G401 (cell line): ENCODE measurements around the gene CENPX. TPM values are rescaled to one million over a fixed set of nuclear protein-coding genes. Genes with fewer than 3 reads are reported as not detected.

Experiments
- DNase-seq: peaks from one replicate; pipeline ENCODE4 v3.0.0-alpha.2; 2015; ENCODE audit warnings: low spot score
- in situ Hi-C: cut with HindIII; loops from 2 replicates; pipeline ENCODE4 v1.10.0; 2016; ENCODE audit warnings: low sequenced_read_pairs, mixed read lengths
- total RNA-seq: library from RNA; depleted of rRNA; stranded (reverse); fragments of >200 nt; shearing (Covaris generic); gene quantifications from 2 replicates; pipeline ENCODE4 v1.2.3, GENCODE V29; 2014

The CENPX gene
- total RNA-seq, 1 experiment from 2014 or later: 57.8 TPM

DNA sequence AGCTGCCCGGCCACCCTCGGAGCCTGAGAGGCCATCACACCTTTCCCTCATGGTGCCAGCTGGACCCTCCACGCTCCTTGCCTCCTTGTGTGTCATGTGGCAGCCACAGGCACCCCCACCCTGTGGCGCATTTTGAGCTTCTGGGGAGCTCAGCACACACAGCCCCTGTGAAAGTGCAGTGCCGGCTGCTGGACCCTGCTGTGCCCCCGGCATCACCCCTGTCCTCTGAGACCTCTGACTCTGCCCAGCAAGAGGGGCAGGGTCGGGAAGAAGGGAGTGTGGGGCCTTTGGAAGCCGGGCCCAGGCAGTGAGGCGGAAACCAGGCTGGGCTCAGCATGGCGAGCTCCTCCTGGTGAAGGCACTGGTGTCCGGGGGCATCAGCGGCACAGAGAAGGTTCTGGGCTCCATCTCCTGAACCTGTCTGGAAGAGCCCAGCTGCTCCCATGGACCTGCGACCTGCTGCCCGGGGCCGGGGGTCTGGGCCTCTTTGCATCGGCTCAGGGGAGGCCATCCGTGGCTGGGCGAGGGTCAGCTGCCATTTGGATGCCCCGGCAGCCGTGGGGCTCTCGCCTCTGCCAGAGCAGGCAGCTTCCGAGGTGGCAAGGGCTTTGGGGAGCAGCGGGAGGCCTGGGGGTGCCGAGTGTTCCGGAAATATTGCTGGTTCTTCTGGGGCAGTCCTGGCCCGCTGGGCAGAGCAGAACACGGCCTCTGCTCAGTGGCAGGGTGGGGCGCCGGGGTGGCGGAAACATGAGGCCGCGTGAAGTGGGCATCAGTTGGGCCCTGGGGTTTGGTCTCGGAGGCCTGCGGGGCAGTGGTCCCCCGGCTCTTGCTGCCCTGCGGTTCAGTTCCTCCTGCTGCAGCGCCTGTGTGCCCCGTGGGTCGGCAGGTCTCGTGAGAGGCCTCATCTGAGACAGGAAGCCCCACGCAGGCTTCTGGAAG lies 17.9 kb downstream of the CENPX start:
- in situ Hi-C loops: no loop called here
- DNase-seq: no peak

DNA sequence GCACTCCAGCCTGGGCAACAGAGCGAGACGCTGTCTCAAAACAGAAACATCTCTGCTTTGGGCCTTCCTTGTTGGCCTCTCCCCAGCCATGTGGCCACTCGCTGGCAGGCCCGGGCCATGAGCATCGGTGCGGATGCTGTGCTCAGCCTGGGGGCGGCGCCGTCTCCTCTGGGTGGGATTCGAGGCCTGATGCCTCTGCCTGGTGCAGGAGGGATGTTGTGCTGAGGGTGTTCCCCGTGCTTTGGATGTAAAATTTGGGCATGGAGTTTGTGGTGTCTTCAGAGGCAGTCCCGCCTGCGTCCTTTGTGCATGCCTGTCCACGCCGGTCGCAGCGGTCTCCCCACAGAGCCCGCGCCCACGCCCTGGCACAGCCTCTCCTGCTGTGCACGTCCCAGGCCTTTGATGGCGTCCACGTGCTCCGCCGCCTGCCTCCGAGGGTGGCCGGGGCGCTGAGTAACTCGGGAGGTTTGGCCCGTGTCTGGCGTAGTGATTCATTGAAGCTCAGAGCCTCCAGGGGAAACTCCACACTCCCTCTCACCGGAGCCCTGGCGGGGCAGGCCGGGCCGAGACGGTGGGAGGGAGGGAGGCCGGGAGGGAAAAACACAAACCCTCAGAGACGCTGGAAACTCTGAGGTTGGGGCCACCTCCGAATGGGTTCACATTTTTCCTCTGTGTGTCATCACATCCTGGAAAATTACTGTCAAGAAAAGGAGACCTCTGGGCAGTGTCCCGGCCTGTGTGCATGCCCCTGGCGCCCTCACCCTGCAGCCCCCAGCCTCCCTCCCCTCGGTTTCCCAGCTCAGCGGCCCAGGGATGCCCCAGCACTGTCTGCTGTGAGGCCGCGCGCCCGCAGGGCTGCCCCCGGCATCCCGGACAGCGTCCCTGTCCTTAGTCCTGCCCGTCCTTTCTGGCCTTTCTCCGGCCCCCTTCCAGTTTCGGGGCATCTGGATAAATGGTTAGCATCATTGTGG lies 19.0 kb downstream of the CENPX start:
- in situ Hi-C loops: no loop called here
- peak; percentile 14 for DNase-seq

GRCh38 chr17:82001571-82002056 lies 21.1 kb downstream of the CENPX start:
- in situ Hi-C loops: no loop called here
- no peak for DNase-seq

DNA sequence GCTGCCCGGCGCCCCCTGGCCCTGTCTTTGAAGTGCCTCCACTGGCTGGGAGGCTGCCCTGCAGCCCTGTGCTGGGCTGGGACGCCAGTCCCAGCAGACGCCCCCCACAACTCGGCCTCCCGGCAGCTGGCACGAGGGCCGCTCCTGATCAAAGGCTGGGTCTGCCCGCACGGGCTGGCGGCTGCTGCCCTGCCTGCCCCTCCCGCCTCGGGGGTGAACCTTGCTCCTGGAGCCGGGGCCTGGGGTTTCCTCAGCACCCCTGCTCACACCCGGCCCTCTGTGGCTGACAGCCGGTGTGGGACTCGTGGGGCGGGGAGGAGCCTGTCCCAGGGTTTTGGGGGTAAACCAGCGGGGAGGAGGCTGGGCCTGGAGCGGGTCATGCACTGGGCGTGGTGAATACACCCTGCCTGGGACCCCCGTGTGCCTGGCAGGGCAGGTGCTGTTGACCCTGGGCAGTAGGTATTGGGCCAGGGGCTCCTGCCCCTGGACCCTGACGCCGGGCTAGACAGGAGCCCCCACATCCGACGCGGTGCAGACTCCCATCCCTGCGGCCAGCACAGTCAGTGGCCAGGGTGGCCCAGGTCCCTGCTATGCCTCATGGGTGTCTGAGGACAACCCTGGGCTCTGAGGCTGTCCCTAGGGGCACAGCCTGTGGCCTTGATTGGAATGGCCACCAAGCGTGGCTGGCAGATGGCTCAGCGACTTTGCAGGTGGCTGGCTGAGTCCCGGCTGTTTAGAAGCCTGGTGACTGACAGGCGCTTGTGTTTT lies 21.7 kb downstream of the CENPX start:
- no peak for DNase-seq
- in situ Hi-C loops: no loop called here

GRCh38 chr17:81999976-82000802 lies 22.5 kb downstream of the CENPX start:
- DNase-seq: no peak
- in situ Hi-C loops: no loop called here

DNA sequence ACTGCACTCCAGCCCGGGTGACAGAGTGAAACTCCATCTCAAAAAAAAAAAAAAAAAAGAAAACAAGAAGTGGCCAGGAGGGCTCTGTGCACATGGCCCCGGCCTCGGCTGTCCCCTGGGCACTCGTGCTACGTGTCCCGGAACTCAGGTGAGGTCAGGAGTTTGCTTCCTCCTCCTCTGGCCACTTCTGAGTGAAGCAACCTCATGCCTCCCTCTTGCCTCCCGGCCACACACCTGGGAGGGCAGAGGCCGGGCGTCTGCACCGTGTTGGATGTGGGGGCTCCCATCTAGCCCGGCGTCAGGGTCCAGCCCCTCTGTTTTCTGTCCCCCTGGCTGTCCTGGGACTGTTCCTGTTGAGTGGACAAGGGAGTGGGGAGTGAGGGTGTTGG lies 23.1 kb downstream of the CENPX start:
- in situ Hi-C loops: no loop called here

DNA sequence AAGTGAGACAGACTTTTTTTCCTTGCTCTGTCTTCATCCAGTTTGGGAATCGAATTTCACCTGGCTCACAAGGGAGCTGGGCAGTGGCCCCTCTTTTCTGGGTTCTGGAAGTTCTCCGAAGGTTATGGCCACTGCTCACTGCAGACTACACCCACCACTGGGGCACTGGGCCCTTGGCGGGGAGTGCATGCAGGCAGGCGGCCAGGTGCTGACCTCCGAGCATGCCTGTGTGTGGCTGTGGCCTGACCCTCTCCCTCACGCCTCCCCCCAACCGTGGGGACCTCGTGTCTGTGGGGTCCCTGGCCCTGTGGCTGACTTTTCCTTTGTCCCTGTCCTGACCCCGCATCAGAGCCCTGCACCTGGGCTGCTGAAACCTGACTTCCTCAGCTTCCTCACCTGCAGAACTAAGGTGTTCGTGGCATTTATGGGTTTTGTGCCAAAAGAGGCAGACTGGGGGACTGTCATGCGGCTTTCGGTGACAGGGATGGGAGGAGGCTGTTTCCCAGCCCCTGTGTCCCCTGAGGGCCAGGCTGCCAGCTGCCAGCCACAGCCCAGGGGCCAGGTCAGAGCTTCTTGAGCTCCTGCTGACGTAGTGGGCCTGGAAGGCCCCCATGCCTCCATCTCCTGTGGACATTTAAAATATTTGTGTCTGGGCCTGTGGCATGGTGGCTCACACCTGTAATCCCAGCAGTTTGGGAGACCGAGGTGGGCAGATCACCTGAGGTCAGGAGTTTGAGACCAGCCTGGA lies 23.8 kb downstream of the CENPX start:
- in situ Hi-C loops: no loop called here
- no peak for DNase-seq

More for the DNA sequence above, 23.1 kb downstream of the CENPX start:
- DNase-seq: no peak

- in situ Hi-C loops: no loop called here
- no peak for DNase-seq
Observed at GRCh38 chr17:81998212-81998611, 24.5 kb downstream of the CENPX start.

GRCh38 chr17:81996757-81997441 lies 25.8 kb downstream of the CENPX start:
- in situ Hi-C loops: no loop called here

GRCh38 chr17:81996232-81996756 lies 26.4 kb downstream of the CENPX start:
- DNase-seq: no peak
- in situ Hi-C loops: no loop called here

More at GRCh38 chr17:81996757-81997441, 25.8 kb downstream of the CENPX start:
- no peak for DNase-seq

DNA sequence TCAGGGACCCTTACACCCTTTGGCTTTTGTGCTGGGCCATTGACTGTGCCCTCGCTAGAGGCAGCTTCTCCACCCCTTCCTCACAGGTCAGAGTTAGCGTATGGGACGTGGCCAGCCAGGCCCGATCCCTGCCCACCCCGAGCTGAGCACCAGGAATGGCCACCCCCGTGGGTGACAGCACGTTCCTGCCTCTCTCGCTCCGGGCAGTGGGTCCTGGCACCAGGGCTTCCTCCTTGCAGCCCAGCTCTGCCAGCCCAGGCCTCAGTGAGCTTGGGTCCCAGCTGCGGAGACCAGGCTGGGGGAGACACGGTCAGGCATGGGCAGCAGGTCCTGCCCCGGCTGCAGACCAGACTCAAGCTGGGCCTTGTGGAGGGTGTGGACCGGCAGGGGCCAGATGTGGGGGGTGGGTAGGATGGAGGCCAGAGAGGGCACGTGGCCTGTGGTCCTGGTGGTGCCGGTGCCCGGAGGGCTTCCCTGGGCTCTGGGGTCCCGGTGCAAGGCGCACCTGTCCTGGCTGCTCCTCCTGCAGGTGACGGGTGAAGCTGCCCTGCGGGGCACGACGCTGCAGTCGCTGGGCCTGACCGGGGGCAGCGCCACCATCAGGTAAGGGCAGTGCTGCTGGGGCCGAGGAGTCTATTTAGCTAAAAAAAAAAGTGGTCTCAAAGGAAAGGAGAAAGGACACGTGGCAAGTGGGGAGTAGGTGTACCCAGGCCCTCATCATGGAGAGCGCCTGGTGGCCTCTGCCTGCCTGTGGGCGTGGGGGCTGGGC lies 27.0 kb downstream of the CENPX start:
- in situ Hi-C loops: no loop called here
- DNase-seq: no peak

DNA sequence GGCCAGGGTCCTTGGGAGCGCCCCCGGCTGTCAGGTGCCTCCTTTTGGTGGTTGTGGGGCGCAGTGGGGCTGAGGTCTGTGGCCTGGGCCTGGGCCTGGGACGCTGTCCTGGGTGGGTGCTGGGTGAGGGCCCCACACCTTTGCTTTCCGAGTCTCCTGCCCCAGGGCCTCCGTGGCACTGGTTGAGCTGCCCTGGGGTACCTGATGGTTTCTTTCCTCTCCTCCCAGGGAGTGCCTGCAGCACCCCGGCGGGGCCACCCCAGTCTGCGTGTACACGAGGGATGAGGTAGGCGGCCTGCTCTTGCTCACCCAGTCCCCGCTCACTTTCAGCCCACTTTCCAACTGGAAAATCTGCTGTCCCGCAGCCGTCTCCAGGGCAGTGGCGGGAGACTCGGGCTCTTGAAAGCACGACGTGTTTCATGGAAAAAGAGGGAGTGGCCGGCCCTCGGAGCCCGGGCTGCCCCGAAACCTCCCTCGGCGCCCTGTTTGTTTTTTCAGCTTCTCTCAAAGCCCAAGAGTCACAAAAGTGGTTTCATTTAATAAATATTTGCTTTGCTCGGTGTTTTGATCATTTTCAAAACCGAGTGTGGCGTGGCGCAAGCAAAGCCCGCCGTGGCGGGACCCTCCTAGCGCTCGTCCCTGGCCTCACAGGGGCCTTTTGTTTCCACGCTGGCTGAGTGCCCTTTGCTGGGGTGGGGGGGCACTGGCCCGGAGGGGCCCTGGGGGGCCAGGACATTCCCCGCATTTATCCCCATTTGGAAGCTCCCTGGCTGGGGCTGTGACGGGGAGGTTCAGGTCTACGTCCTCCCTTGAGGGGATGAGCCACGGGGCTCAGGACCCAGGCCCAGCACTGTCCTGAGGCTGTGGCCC lies 27.9 kb downstream of the CENPX start:
- in situ Hi-C loops: no loop called here
- no peak for DNase-seq

DNA sequence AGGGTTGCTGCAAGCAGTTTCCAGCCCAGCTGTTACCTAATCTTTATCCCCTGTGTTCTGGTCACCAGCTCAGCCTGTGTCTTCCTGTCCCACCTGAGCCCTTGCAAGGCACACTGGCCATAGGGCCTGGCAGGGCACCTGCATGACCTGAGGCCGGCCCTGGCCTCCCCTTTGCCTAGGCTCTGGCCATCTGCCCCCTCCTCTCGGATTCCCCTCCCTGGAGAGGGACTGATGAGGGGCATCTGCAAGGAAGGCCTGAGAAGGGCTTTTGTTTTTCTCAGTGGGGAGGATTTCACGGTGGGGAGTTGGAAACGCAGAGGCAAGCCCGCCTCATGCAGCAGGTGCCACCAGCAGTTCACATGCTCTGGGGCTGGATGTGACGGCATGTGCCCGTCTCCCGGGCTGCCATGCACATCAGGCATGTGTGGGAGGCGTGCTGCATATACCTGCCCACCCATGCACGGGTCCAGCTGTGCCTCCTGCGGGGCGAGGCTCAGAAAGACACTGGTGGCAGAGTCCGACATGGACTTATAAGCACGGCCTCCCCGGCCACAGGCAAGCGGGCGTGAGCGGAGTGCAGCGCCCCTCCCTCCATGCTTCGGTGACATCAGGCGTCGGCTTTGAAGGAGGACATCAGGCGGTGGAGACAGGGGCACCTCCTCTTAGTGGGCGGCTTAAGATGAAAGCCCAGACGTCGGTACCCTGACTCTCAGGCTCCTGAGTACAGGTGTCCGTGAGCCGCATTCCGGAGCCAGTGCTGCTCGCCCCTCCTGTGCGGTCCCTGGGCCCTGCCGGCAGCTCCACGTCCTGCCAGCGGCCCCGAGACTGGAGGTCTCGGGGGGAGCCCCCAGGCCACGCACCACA lies 28.7 kb downstream of the CENPX start:
- in situ Hi-C loops: no loop called here
- DNase-seq: no peak
